Mesenchymal stem cell (in vitro differentiated cells and primary cell): ENCODE data around the gene ARHGEF3. TPM values are rescaled to one million over a fixed set of nuclear protein-coding genes. Genes with fewer than 3 reads are reported as not detected.

Experiments used
- DNase-seq: peaks from one replicate; pipeline ENCODE4 v3.0.0-alpha.2; 2013
- H2AFZ ChIP-seq: one replicate; pipeline ENCODE4 v1.6.1; 2013; ENCODE audit warnings: low read depth, mild to moderate bottlenecking, control low read depth, inconsistent platforms, low read length, moderate library complexity
- H2AK5ac ChIP-seq: 2 replicates; pipeline ENCODE4 v1.6.1; 2013; ENCODE audit warnings: low read length, moderate library complexity, mild to moderate bottlenecking, inconsistent platforms; ENCODE audit not compliant: severe bottlenecking
- H2BK120ac ChIP-seq: one replicate; pipeline ENCODE4 v1.6.1; 2013; ENCODE audit warnings: low read depth, mild to moderate bottlenecking, inconsistent platforms, low read length, moderate library complexity
- H2BK12ac ChIP-seq, 2 experiments: one replicate each; pipeline ENCODE4 v1.6.1; 2013; ENCODE audit warnings: inconsistent platforms in 2 of 2, low read length in 2 of 2, mild to moderate bottlenecking in 2 of 2, moderate library complexity in 2 of 2, control low read depth in 1 of 2
- H2BK15ac ChIP-seq: one replicate; pipeline ENCODE4 v1.6.1; 2013; ENCODE audit warnings: mild to moderate bottlenecking, low read depth, inconsistent platforms; ENCODE audit not compliant: poor library complexity, severe bottlenecking
- H2BK5ac ChIP-seq: 2 replicates; pipeline ENCODE4 v1.6.1; 2013; ENCODE audit warnings: low read depth, mild to moderate bottlenecking, low read length, control low read depth, inconsistent platforms; ENCODE audit not compliant: poor library complexity, severe bottlenecking
- H3K14ac ChIP-seq, 2 experiments: one replicate each; pipeline ENCODE4 v1.6.1; 2013; ENCODE audit warnings: inconsistent platforms in 2 of 2, low read length in 2 of 2, control low read depth in 1 of 2, mild to moderate bottlenecking in 1 of 2, moderate library complexity in 1 of 2
- H3K18ac ChIP-seq, 2 experiments: one replicate each; pipeline ENCODE4 v1.6.1; 2013; ENCODE audit warnings: inconsistent platforms in 2 of 2, low read length in 2 of 2, control low read depth in 1 of 2, low read depth in 1 of 2, mild to moderate bottlenecking in 1 of 2
- H3K23ac ChIP-seq, 2 experiments: one replicate each; pipeline ENCODE4 v1.6.1; 2013; ENCODE audit warnings: inconsistent platforms in 2 of 2, low read length in 2 of 2, mild to moderate bottlenecking in 2 of 2, moderate library complexity in 2 of 2, control low read depth in 1 of 2
- H3K27ac ChIP-seq: 2 replicates; pipeline ENCODE4 v1.5.1; 2013; ENCODE audit warnings: mild to moderate bottlenecking, moderate library complexity, low read length, control low read depth, inconsistent platforms; ENCODE audit not compliant: poor library complexity, severe bottlenecking
- H3K27me3 ChIP-seq, 2 experiments: 2 replicates each; pipeline versions ENCODE4 v1.6.1 to v1.7.0; 2013; ENCODE audit warnings: low read length in 2 of 2, mild to moderate bottlenecking in 2 of 2, moderate library complexity in 2 of 2, control low read depth in 1 of 2, inconsistent platforms in 1 of 2; ENCODE audit not compliant: control insufficient read depth in 1 of 2, insufficient read depth in 1 of 2
- H3K36me3 ChIP-seq, 2 experiments: 2 replicates each; pipeline versions ENCODE4 v1.6.1 to v1.7.0; 2013; ENCODE audit warnings: low read length in 2 of 2, control low read depth in 1 of 2, inconsistent platforms in 1 of 2, low read depth in 1 of 2, mild to moderate bottlenecking in 1 of 2; ENCODE audit not compliant: insufficient read depth in 2 of 2, control insufficient read depth in 1 of 2
- H3K4ac ChIP-seq, 2 experiments: one replicate each; pipeline ENCODE4 v1.6.1; 2013; ENCODE audit warnings: inconsistent platforms in 2 of 2, low read length in 2 of 2, mild to moderate bottlenecking in 2 of 2, moderate library complexity in 2 of 2, control low read depth in 1 of 2, low read depth in 1 of 2
- H3K4me1 ChIP-seq: 2 replicates; pipeline ENCODE4 v1.6.1; 2013; ENCODE audit warnings: low read depth, low read length, control low read depth; ENCODE audit not compliant: control insufficient read depth, insufficient read depth
- H3K4me2 ChIP-seq: 2 replicates; pipeline ENCODE4 v1.6.1; 2013; ENCODE audit warnings: low read length, mild to moderate bottlenecking, inconsistent platforms; ENCODE audit not compliant: poor library complexity, severe bottlenecking
- H3K4me3 ChIP-seq, 2 experiments: 2 replicates each; pipeline versions ENCODE4 v1.5.1 to v1.7.0; 2013; ENCODE audit warnings: low read length in 2 of 2, mild to moderate bottlenecking in 2 of 2, control low read depth in 1 of 2, low read depth in 1 of 2; ENCODE audit not compliant: insufficient read depth in 1 of 2
- H3K79me1 ChIP-seq: replicated peaks from 2 replicates; pipeline ENCODE4 v1.6.1; 2013; ENCODE audit warnings: mild to moderate bottlenecking, control low read depth, low read length, inconsistent platforms; ENCODE audit not compliant: poor library complexity, severe bottlenecking
- H3K9ac ChIP-seq: 2 replicates; pipeline ENCODE4 v1.7.0; 2013; ENCODE audit warnings: mild to moderate bottlenecking, low read length, moderate library complexity
- H3K9me3 ChIP-seq: 2 replicates; pipeline ENCODE4 v1.7.0; 2013; ENCODE audit warnings: mild to moderate bottlenecking, low read length; ENCODE audit not compliant: control insufficient read depth
- H4K8ac ChIP-seq: one replicate; pipeline ENCODE4 v1.6.1; 2013; ENCODE audit warnings: inconsistent platforms, mild to moderate bottlenecking, low read length, moderate library complexity
- H4K91ac ChIP-seq: one replicate; pipeline ENCODE4 v1.6.1; 2013; ENCODE audit warnings: mild to moderate bottlenecking, low read length, inconsistent platforms
- WGBS: methylation state at CpG from one replicate; pipeline ENCODE4 v1.1.7; 2013; ENCODE audit warnings: mixed read lengths; 5-methylcytosine and 5-hydroxymethylcytosine counted together
- polyA plus RNA-seq, 2 experiments: library from polyadenylated mRNA; stranded (reverse); fragments of 200-250 nt; gene quantifications; one replicate each; pipeline ENCODE4 v1.2.3, GENCODE V29; 2013

Gene ARHGEF3, protein sequence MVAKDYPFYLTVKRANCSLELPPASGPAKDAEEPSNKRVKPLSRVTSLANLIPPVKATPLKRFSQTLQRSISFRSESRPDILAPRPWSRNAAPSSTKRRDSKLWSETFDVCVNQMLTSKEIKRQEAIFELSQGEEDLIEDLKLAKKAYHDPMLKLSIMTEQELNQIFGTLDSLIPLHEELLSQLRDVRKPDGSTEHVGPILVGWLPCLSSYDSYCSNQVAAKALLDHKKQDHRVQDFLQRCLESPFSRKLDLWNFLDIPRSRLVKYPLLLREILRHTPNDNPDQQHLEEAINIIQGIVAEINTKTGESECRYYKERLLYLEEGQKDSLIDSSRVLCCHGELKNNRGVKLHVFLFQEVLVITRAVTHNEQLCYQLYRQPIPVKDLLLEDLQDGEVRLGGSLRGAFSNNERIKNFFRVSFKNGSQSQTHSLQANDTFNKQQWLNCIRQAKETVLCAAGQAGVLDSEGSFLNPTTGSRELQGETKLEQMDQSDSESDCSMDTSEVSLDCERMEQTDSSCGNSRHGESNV
- polyA plus RNA-seq (2013, experiment 1 of 2): 15.6 TPM
- polyA plus RNA-seq (2013, experiment 2 of 2): 14.8 TPM

DNA sequence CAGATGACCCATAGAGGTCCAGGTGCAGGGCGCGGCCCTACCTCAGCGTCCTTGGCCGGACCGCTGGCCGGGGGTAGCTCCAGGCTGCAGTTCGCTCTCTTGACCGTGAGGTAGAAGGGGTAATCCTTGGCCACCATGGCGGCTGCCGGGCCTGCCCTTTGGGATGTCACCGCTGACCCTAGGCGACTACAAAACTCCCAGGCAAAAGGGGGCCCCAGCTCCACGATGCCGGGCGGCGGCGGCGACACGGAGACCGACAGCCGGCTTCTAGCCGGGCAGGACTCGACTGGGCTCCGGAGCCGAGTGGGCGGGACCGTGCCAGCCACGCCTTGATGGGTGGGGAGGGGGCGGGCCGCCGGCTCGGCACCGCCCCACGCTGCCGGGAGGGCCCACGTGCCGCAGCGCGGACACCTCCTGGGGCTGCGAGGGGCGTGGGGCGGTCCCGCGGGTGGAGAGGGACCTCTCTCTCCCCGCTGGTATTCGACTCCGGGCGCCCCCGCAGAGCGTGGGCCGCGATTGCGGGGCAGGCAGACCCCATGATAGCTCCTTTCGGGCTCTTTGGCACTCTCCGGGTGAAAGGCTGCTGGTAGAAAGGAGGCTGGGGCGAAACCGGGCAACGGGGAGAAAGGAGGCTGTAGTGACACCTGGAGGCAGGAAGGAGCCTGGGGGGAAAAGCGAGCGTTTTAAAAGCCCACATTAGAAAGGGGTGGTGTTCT lies at the start of gene ARHGEF3:
ARHGEF3 (minus strand) TSS at position 288 of the 716 bp plus-strand sequence; CDS start at position 137, 151 bp downstream.
- Histone ChIP-seq H3K9me3 (no peaks in the 10 kb centered on the region), H2BK120ac (no peak within 1 kb of the TSS), H3K27ac (no peak within 1 kb of the TSS), H2AK5ac (no peak within 1 kb of the TSS), H3K79me1 (no peaks in the 10 kb centered on the region), H4K8ac (peak within 1 kb of the TSS; percentile 12), H3K4me1 (peaks cover 12% of the 10 kb centered on the region), H3K9ac (peak within 1 kb of the TSS; percentile 88), H3K4me3 (peak within 1 kb of the TSS; percentile 71 to 86), H2BK15ac (peak within 1 kb of the TSS; percentile 73), H4K91ac (peak within 1 kb of the TSS; percentile 6), H2BK12ac (peak within 1 kb of the TSS in 1 of 2 experiments; percentile 83), H3K4me2 (peak within 1 kb of the TSS; percentile 95), H3K23ac (peak within 1 kb of the TSS in 1 of 2 experiments; percentile 100), H2AFZ (peak within 1 kb of the TSS; percentile 86), H3K36me3 (peaks cover 0 to 3% of the 10 kb centered on the region in 2 experiments), H3K14ac (peak within 1 kb of the TSS in 1 of 2 experiments; percentile 96), H3K18ac (peak within 1 kb of the TSS; percentile 16 to 93), H3K27me3 (peaks cover 0 to 4% of the 10 kb centered on the region in 2 experiments), H2BK5ac (no peak within 1 kb of the TSS), H3K4ac (peak within 1 kb of the TSS; percentile 5 to 54)
- peak; percentile 84 for DNase-seq
- WGBS: under 1% methylated on average over 59 of the region's 60 CpGs

GRCh38 chr3:56849698-56850097 lies 47.9 kb upstream of the ARHGEF3 start:
- Histone ChIP-seq H2AFZ (no peak overlapping the region), H3K4me3 (no peak overlapping the region), H3K79me1 (no peaks in the 10 kb centered on the region), H3K36me3 (no peaks in the 10 kb centered on the region), H2BK15ac (no peak overlapping the region), H3K4me1 (peaks cover 2% of the 10 kb centered on the region), H3K14ac (no peak overlapping the region), H3K9ac (no peak overlapping the region), H2BK12ac (no peak overlapping the region), H2AK5ac (no peak overlapping the region), H3K23ac (no peak overlapping the region), H2BK120ac (no peak overlapping the region), H3K9me3 (no peaks in the 10 kb centered on the region), H3K4ac (no peak overlapping the region), H3K27me3 (no peaks in the 10 kb centered on the region), H4K8ac (no peak overlapping the region), H3K18ac (no peak overlapping the region), H3K4me2 (no peak overlapping the region), H2BK5ac (no peak overlapping the region), H3K27ac (no peak overlapping the region), H4K91ac (no peak overlapping the region)
- no peak for DNase-seq
- WGBS: 94% methylated on average over 7 of the region's 7 CpGs

- H2BK5ac ChIP-seq: no peak overlapping the region
- DNase-seq: peak; percentile 42
- H2BK120ac ChIP-seq: no peak overlapping the region
- H3K23ac ChIP-seq: no peak overlapping the region
- no peak overlapping the region for H3K4ac ChIP-seq
- H3K14ac ChIP-seq: no peak overlapping the region
- H3K27me3 ChIP-seq: no peaks in the 10 kb centered on the region
- no peaks in the 10 kb centered on the region for H3K36me3 ChIP-seq
- H2AK5ac ChIP-seq: no peak overlapping the region
- peak overlapping the region in 1 of 2 experiments; percentile 47 for H2BK12ac ChIP-seq
- 80% methylated on average over 1 of the region's 2 CpGs for WGBS
- no peak overlapping the region for H4K91ac ChIP-seq
- H3K4me1 ChIP-seq: peaks cover 2% of the 10 kb centered on the region
- H2AFZ ChIP-seq: no peak overlapping the region
- no peak overlapping the region for H3K27ac ChIP-seq
- H3K9ac ChIP-seq: no peak overlapping the region
- no peak overlapping the region for H3K4me3 ChIP-seq
- H3K9me3 ChIP-seq: no peaks in the 10 kb centered on the region
- no peak overlapping the region for H3K4me2 ChIP-seq
- no peaks in the 10 kb centered on the region for H3K79me1 ChIP-seq
- no peak overlapping the region for H3K18ac ChIP-seq
- H4K8ac ChIP-seq: no peak overlapping the region
- H2BK15ac ChIP-seq: no peak overlapping the region
Observed at GRCh38 chr3:56845505-56845904, 43.8 kb upstream of the ARHGEF3 start.

DNA sequence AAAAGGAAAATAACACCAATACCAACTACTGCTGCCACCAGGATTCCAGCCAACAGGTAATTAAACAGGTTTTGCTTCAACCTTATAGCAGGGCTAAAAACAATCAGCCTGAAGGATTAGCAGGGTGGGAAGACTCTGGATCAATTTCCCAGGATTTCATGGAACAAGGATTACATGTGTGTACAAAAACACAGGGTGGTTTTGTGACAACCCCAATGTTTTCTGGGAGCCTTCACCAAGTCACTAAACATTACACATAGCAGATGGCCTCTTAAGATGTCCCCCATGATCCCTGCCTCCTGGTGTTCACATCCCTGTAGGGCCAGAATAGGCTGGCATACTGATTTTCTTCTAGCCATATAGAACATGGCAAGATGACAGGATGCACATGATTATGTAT lies 42.8 kb upstream of the ARHGEF3 start:
- H3K4ac ChIP-seq: no peak overlapping the region
- peak overlapping the region; percentile 21 for H4K8ac ChIP-seq
- peak overlapping the region; percentile 15 to 30 for H2BK12ac ChIP-seq
- no peak overlapping the region for H3K9ac ChIP-seq
- H3K27ac ChIP-seq: no peak overlapping the region
- no peaks in the 10 kb centered on the region for H3K36me3 ChIP-seq
- H3K18ac ChIP-seq: peak overlapping the region in 1 of 2 experiments; percentile 48
- no peak overlapping the region for H2BK5ac ChIP-seq
- no peak overlapping the region for H2AFZ ChIP-seq
- DNase-seq: no peak
- peaks cover 2% of the 10 kb centered on the region for H3K4me1 ChIP-seq
- no peaks in the 10 kb centered on the region for H3K27me3 ChIP-seq
- H2BK120ac ChIP-seq: no peak overlapping the region
- H2BK15ac ChIP-seq: no peak overlapping the region
- no peaks in the 10 kb centered on the region for H3K9me3 ChIP-seq
- no peak overlapping the region for H2AK5ac ChIP-seq
- no peak overlapping the region for H3K14ac ChIP-seq
- H4K91ac ChIP-seq: no peak overlapping the region
- H3K23ac ChIP-seq: no peak overlapping the region
- H3K4me3 ChIP-seq: no peak overlapping the region
- no peak overlapping the region for H3K4me2 ChIP-seq
- H3K79me1 ChIP-seq: no peaks in the 10 kb centered on the region
